IPS-NIHi7 (cell line): Measurements from ENCODE around the gene C1orf185.
"Not testable (repeated sequence)": the region's sequence is repeated elsewhere in the genome, so short reads cannot be mapped to it uniquely, and the experiment has no call there.

Source experiments
- DNase-seq: peaks from one replicate; pipeline ENCODE4 v3.0.0; 2012; ENCODE audit warnings: mixed read lengths; ENCODE audit errors: extremely low spot score

The C1orf185 gene

GRCh38 chr1:51101976-51102375, at the start of gene C1orf185:
Gene C1orf185 (plus strand): TSS chr1:51102228. CDS start chr1:51102234, 6 bp downstream.
- DNase-seq, result no peak

- DNase-seq, result peak; percentile 35
Observed at GRCh38 chr1:51058858-51059257, 43.2 kb upstream of the C1orf185 start.

- DNase-seq, result no peak
Observed at GRCh38 chr1:51061231-51061918, 40.7 kb upstream of the C1orf185 start.

- DNase-seq, result no peak
Observed at GRCh38 chr1:51063121-51063520, 38.9 kb upstream of the C1orf185 start.

GRCh38 chr1:51070011-51070410, 32.0 kb upstream of the C1orf185 start:
- DNase-seq, result no peak

- no peak for DNase-seq
Observed at GRCh38 chr1:51070640-51071039, 31.4 kb upstream of the C1orf185 start.

- DNase-seq, result no peak
Observed at GRCh38 chr1:51071291-51072042, 30.6 kb upstream of the C1orf185 start.

- DNase-seq, result peak; percentile 12
Observed at GRCh38 chr1:51072043-51072439, 30.0 kb upstream of the C1orf185 start.

GRCh38 chr1:51072651-51073050, 29.4 kb upstream of the C1orf185 start:
- DNase-seq, result no peak

GRCh38 chr1:51073456-51073855, 28.6 kb upstream of the C1orf185 start:
- DNase-seq, result no peak

GRCh38 chr1:51086496-51087271, 15.3 kb upstream of the C1orf185 start:
- peak; percentile 44 for DNase-seq

GRCh38 chr1:51088474-51088873, 13.6 kb upstream of the C1orf185 start:
- DNase-seq, result no peak

GRCh38 chr1:51093581-51093980, 8.4 kb upstream of the C1orf185 start:
- no peak for DNase-seq

GRCh38 chr1:51097171-51097570, 4.9 kb upstream of the C1orf185 start:
- no peak for DNase-seq

GRCh38 chr1:51100264-51100880, 1.7 kb upstream of the C1orf185 start:
- no peak for DNase-seq

GRCh38 chr1:51114137-51114536, 12.1 kb downstream of the C1orf185 start:
- no peak for DNase-seq

- no peak for DNase-seq
Observed at GRCh38 chr1:51115714-51116404, 13.8 kb downstream of the C1orf185 start.

GRCh38 chr1:51119331-51119730, 17.3 kb downstream of the C1orf185 start:
- DNase-seq, result no peak

GRCh38 chr1:51120629-51121028, 18.6 kb downstream of the C1orf185 start:
- no peak for DNase-seq

GRCh38 chr1:51127152-51127551, 25.1 kb downstream of the C1orf185 start:
- not testable (repeated sequence) for DNase-seq

GRCh38 chr1:51131185-51131584, 29.2 kb downstream of the C1orf185 start:
- no peak for DNase-seq
